ENCODE data around the gene PTTG1.
"Not testable (repeated sequence)": the region's sequence is repeated elsewhere in the genome, so short reads cannot be mapped to it uniquely, and the experiment has no call there.

PTTG1 gene

GRCh38 chr5:160423099-160423498 lies 1.4 kb downstream of the PTTG1 start:
- no peak for DNase-seq (ENCODE audit: low read depth)

- no peak for DNase-seq (ENCODE audit: low read depth)
Observed at GRCh38 chr5:160427607-160428006, 6.0 kb downstream of the PTTG1 start.

- no peak for DNase-seq (ENCODE audit: low read depth)
Observed at GRCh38 chr5:160432196-160432595, 10.5 kb downstream of the PTTG1 start.

- DNase-seq (ENCODE audit: low read depth) = no peak
Observed at GRCh38 chr5:160432787-160433186, 11.1 kb downstream of the PTTG1 start.

GRCh38 chr5:160434022-160434531 lies 12.4 kb downstream of the PTTG1 start:
- DNase-seq (ENCODE audit: low read depth) = no peak

- DNase-seq (ENCODE audit: low read depth) = no peak
Observed at GRCh38 chr5:160435532-160435931, 13.9 kb downstream of the PTTG1 start.

GRCh38 chr5:160436017-160436416 lies 14.4 kb downstream of the PTTG1 start:
- no peak for DNase-seq (ENCODE audit: low read depth)

GRCh38 chr5:160436661-160437060 lies 15.0 kb downstream of the PTTG1 start:
- not testable (repeated sequence) for DNase-seq (ENCODE audit: low read depth)

GRCh38 chr5:160437271-160437670 lies 15.6 kb downstream of the PTTG1 start:
- DNase-seq (ENCODE audit: low read depth) = no peak

- DNase-seq (ENCODE audit: low read depth) = peak; percentile 26
Observed at GRCh38 chr5:160438316-160439204, 16.9 kb downstream of the PTTG1 start.

GRCh38 chr5:160439205-160439600 lies 17.5 kb downstream of the PTTG1 start:
- DNase-seq (ENCODE audit: low read depth) = peak; percentile 89

- DNase-seq (ENCODE audit: low read depth) = no peak
Observed at GRCh38 chr5:160441311-160441781, 19.7 kb downstream of the PTTG1 start.

GRCh38 chr5:160442824-160443431 lies 21.3 kb downstream of the PTTG1 start:
- no peak for DNase-seq (ENCODE audit: low read depth)

GRCh38 chr5:160444407-160444806 lies 22.8 kb downstream of the PTTG1 start:
- DNase-seq (ENCODE audit: low read depth) = no peak

GRCh38 chr5:160445132-160445531 lies 23.5 kb downstream of the PTTG1 start:
- no peak for DNase-seq (ENCODE audit: low read depth)

GRCh38 chr5:160445751-160446150 lies 24.1 kb downstream of the PTTG1 start:
- DNase-seq (ENCODE audit: low read depth) = no peak

- DNase-seq (ENCODE audit: low read depth) = no peak
Observed at GRCh38 chr5:160448886-160449285, 27.2 kb downstream of the PTTG1 start.

GRCh38 chr5:160449458-160449857 lies 27.8 kb downstream of the PTTG1 start:
- no peak for DNase-seq (ENCODE audit: low read depth)

GRCh38 chr5:160450164-160450932 lies 28.7 kb downstream of the PTTG1 start:
- no peak for DNase-seq (ENCODE audit: low read depth)

- no peak for DNase-seq (ENCODE audit: low read depth)
Observed at GRCh38 chr5:160451281-160451680, 29.6 kb downstream of the PTTG1 start.

GRCh38 chr5:160452036-160452435 lies 30.4 kb downstream of the PTTG1 start:
- no peak for DNase-seq (ENCODE audit: low read depth)

GRCh38 chr5:160452795-160453194 lies 31.1 kb downstream of the PTTG1 start:
- no peak for DNase-seq (ENCODE audit: low read depth)
